ENCODE results near the gene PAFAH1B1.

PAFAH1B1 gene

GRCh38 chr17:2549392-2550211, 43.9 kb upstream of the PAFAH1B1 start:
- TF ChIP-seq SPI1 (IDR thresholded peaks at IDR 0.05; ENCODE audit: borderline replicate concordance, low read depth): no peak
- TF ChIP-seq GABPA (IDR thresholded peaks at IDR 0.05; ENCODE audit: low read depth): no peak
- TF ChIP-seq CTCF (IDR thresholded peaks at IDR 0.05; ENCODE audit: insufficient read depth, low read length): no peak
- TF ChIP-seq POLR2AphosphoS5 (IDR thresholded peaks at IDR 0.05; ENCODE audit: low read depth): no peak
- TF ChIP-seq REST (IDR thresholded peaks at IDR 0.05; ENCODE audit: insufficient replicate concordance, low read depth): no peak
- H3K27me3 ChIP-seq (ENCODE audit: insufficient read depth, poor library complexity, severe bottlenecking): no peaks in the 10 kb centered on the region
- DNase-seq (ENCODE audit: low read depth in 1 of 2, low spot score in 1 of 2): no peak
- no peak overlapping the region for H3K4me3 ChIP-seq (replicated peaks; ENCODE audit: insufficient read depth, low read length)
- no peak overlapping the region for H3K27ac ChIP-seq (replicated peaks)

GRCh38 chr17:2551493-2551892, 42.0 kb upstream of the PAFAH1B1 start:
- H3K27ac ChIP-seq (replicated peaks): no peak overlapping the region
- H3K27me3 ChIP-seq (ENCODE audit: insufficient read depth, poor library complexity, severe bottlenecking): no peaks in the 10 kb centered on the region
- no peak for DNase-seq (ENCODE audit: low read depth in 1 of 2, low spot score in 1 of 2)
- TF ChIP-seq REST (IDR thresholded peaks at IDR 0.05; ENCODE audit: insufficient replicate concordance, low read depth) (no peak), POLR2AphosphoS5 (IDR thresholded peaks at IDR 0.05; ENCODE audit: low read depth) (no peak), GABPA (IDR thresholded peaks at IDR 0.05; ENCODE audit: low read depth) (no peak), SPI1 (IDR thresholded peaks at IDR 0.05; ENCODE audit: borderline replicate concordance, low read depth) (no peak), CTCF (IDR thresholded peaks at IDR 0.05; ENCODE audit: insufficient read depth, low read length) (no peak)
- no peak overlapping the region for H3K4me3 ChIP-seq (replicated peaks; ENCODE audit: insufficient read depth, low read length)

- Histone ChIP-seq H3K4me3 (replicated peaks; ENCODE audit: insufficient read depth, low read length) (no peak overlapping the region), H3K27me3 (ENCODE audit: insufficient read depth, poor library complexity, severe bottlenecking) (no peaks in the 10 kb centered on the region), H3K27ac (replicated peaks) (no peak overlapping the region)
- no peak for DNase-seq (ENCODE audit: low read depth in 1 of 2, low spot score in 1 of 2)
- no peak for TF ChIP-seq POLR2AphosphoS5 (IDR thresholded peaks at IDR 0.05; ENCODE audit: low read depth)
- no peak for TF ChIP-seq CTCF (IDR thresholded peaks at IDR 0.05; ENCODE audit: insufficient read depth, low read length)
- TF ChIP-seq SPI1 (IDR thresholded peaks at IDR 0.05; ENCODE audit: borderline replicate concordance, low read depth): no peak
- no peak for TF ChIP-seq GABPA (IDR thresholded peaks at IDR 0.05; ENCODE audit: low read depth)
- no peak for TF ChIP-seq REST (IDR thresholded peaks at IDR 0.05; ENCODE audit: insufficient replicate concordance, low read depth)
Observed at GRCh38 chr17:2551928-2552327, 41.5 kb upstream of the PAFAH1B1 start.
